AG10803 (cell line): ENCODE results near the gene CDC25A.
A peak's percentile ranks its signal among the peaks of the same experiment; 100 is the strongest.
"Not testable (repeated sequence)": the region's sequence is repeated elsewhere in the genome, so short reads cannot be mapped to it uniquely, and the experiment has no call there.

Experiments used
- DNase-seq: peaks from one replicate; pipeline ENCODE4 v3.0.0; 2010; ENCODE audit warnings: low read depth
- H3K4me3 ChIP-seq: 2 replicates; pipeline ENCODE4 v1.5.1; 2011; ENCODE audit warnings: mild to moderate bottlenecking, low read length, control low read depth
- TF ChIP-seq, protein P1 (sequence below): conservative IDR thresholded peaks from 2 replicates; pipeline ENCODE4 v1.5.1; 2011; ENCODE audit warnings: mild to moderate bottlenecking, low read length, control low read depth, inconsistent platforms

Gene CDC25A

DNA sequence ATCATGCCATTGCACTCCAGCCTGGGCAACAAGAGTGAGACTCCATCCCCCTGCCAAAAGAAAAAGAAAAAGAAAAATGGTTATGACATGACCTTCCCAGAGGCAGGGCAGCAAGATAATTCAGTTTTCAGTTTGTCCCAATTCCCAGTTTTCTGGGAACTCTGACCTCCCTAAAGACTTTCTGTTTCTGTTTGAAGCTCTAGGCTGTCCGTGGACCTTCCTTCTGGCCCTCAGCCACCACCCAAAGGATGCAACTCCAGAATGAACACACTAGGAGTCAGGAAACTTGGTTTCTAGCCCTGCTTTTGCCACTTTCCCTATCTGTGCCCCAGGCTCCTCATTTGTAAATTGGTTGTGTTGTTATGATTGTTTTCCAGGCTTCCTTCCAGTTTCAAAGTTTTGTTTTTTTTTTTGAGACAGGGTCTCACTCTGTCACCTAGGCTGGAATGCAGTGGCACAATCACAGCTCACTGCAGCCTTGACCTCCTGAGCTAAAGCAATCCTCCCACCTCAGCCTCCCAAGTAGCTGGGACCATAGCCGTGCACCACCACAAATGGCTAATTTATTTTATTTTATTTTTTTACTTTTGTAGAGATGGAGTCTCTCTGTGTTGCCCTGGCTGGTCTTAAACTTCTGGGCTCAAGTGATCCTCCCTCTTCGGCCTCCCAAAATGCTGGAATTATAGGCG, 68.6 kb downstream of the CDC25A start:
- no peak overlapping the region for H3K4me3 ChIP-seq
- DNase-seq, result peak; percentile 60
- TF ChIP-seq, protein P1, sequence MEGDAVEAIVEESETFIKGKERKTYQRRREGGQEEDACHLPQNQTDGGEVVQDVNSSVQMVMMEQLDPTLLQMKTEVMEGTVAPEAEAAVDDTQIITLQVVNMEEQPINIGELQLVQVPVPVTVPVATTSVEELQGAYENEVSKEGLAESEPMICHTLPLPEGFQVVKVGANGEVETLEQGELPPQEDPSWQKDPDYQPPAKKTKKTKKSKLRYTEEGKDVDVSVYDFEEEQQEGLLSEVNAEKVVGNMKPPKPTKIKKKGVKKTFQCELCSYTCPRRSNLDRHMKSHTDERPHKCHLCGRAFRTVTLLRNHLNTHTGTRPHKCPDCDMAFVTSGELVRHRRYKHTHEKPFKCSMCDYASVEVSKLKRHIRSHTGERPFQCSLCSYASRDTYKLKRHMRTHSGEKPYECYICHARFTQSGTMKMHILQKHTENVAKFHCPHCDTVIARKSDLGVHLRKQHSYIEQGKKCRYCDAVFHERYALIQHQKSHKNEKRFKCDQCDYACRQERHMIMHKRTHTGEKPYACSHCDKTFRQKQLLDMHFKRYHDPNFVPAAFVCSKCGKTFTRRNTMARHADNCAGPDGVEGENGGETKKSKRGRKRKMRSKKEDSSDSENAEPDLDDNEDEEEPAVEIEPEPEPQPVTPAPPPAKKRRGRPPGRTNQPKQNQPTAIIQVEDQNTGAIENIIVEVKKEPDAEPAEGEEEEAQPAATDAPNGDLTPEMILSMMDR, result 0 out of 2 replicates have a peak, but pooled peaks have one; percentile 21

DNA sequence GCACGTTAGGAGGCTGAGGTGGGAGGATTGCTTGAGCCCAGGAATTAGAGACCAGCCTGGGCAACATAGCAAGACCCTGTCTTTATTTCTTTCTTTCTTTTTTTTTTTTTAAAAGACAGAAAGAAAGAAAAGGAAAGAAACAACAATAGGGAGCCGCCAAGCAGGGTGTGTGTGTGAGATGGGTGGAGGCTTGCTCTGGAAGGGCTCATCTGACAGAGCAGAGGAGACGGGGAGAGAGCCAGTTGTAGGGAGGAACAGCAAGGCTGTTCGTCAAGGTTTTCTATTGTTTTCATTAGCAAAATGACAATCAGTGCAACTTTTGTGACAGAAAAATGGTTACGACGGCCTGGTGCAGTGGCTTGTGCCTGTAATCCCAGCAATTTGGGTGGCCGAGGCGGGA, 69.3 kb downstream of the CDC25A start:
- H3K4me3 ChIP-seq, result no peak overlapping the region
- DNase-seq, result no peak
- TF ChIP-seq, protein P1, result no peak

GRCh38 chr3:48118322-48118721, 69.9 kb downstream of the CDC25A start:
- no peak overlapping the region for H3K4me3 ChIP-seq
- TF ChIP-seq, protein P1, result no peak
- no peak for DNase-seq

- H3K4me3 ChIP-seq, result no peak overlapping the region
- TF ChIP-seq, protein P1, result no peak
- no peak for DNase-seq
Observed at GRCh38 chr3:48112813-48113212, 75.4 kb downstream of the CDC25A start.

DNA sequence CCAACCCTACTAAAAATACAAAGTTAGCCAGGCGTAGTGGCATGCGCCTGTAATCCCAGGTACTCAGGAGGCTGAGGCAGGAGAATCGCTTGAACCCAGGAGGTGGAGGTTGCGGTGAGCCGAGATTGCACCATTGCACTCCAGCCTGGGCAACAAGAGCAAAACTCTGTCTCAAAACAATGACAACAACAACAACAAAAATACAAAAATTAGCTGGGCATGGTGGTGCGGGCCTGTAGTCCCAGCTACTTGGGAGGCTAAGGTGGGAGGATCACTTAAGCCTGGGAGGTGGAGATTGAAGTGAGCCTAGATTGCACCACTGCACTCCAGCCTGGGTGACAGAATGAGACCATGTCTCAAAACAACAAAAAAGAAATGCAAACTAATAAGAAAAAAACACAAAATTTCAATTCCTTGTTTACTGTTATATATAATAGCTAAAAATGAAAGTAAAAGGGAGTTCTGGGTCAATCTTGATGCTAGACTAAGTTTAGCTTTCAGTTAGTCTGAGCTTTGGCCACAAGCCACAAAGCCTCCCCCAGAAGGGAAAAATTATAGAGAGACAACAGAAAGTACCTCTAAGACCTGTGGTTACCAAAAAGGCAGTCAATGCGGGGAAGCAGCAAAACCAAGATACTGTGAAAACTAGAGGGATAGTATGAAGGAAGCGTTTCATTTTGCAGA, 76.0 kb downstream of the CDC25A start:
- H3K4me3 ChIP-seq, DNase-seq: not testable (repeated sequence)

- TF ChIP-seq, protein P1, result no peak
- no peak for DNase-seq
Observed at GRCh38 chr3:48110463-48110862, 77.8 kb downstream of the CDC25A start.

GRCh38 chr3:48107227-48107626, 81.0 kb downstream of the CDC25A start:
- DNase-seq, result no peak
- H3K4me3 ChIP-seq, result no peak overlapping the region
- TF ChIP-seq, protein P1, result no peak

More at GRCh38 chr3:48110463-48110862, 77.8 kb downstream of the CDC25A start:
- no peak overlapping the region for H3K4me3 ChIP-seq
